PC-9 (cell line): ENCODE data around the gene PAPOLA. TPM values are rescaled to one million over a fixed set of nuclear protein-coding genes. Genes with fewer than 3 reads are reported as not detected.

ENCODE experiments used
- BruUV-seq: library from RNA; stranded (reverse); fragments of 400-500 nt; replicated peaks from 2 replicates; lab custom pipeline; 2021; lab: Mats Ljungman, UMichigan
- CTCF ChIA-PET: fragments of 300-600 bp; sonication (Branson Sonifier 250); formaldehyde crosslinking; loops from one replicate; lab custom pipeline; 2022; ENCODE audit warnings: antibody characterized with exemption; lab: Charles Lee
- POLR2A ChIA-PET: fragments of 300-600 bp; sonication (Branson Sonifier 250); formaldehyde crosslinking; loops from one replicate; lab custom pipeline; 2022; ENCODE audit warnings: antibody characterized with exemption; ENCODE audit not compliant: unreplicated experiment; lab: Charles Lee
- DNase-seq, 2 experiments: peaks; one replicate each; pipeline versions ENCODE4 v3.0.0 to v3.0.0-alpha.2; 2015 to 2022; ENCODE audit warnings: mixed read lengths in 1 of 2
- H2AFZ ChIP-seq: fragments of 200-600 bp; sonication (generic); 2 replicates; pipeline ENCODE4 v1.8.1; 2017; ENCODE audit warnings: antibody characterized with exemption
- H3F3A ChIP-seq: fragments of 200-600 bp; sonication (generic); 2 replicates; pipeline ENCODE4 v1.8.1; 2017; ENCODE audit warnings: antibody characterized with exemption, mild to moderate bottlenecking, low read depth; ENCODE audit not compliant: insufficient read depth
- H3K27ac ChIP-seq: fragments of 200-600 bp; sonication (generic); 2 replicates; pipeline ENCODE4 v1.6.1; 2016; ENCODE audit warnings: mixed run types
- H3K27me3 ChIP-seq: fragments of 200-600 bp; sonication (generic); 2 replicates; pipeline ENCODE4 v1.6.1; 2016; ENCODE audit warnings: low read depth, mixed run types; ENCODE audit not compliant: insufficient read depth
- H3K36me3 ChIP-seq: fragments of 200-600 bp; sonication (generic); 2 replicates; pipeline ENCODE4 v1.6.1; 2016; ENCODE audit warnings: low read depth, mixed run types
- H3K4me1 ChIP-seq: fragments of 200-600 bp; sonication (generic); replicated peaks from 2 replicates; pipeline ENCODE4 v1.6.1; 2016; ENCODE audit warnings: mixed run types; ENCODE audit not compliant: insufficient read depth
- H3K4me2 ChIP-seq: fragments of 200-600 bp; sonication (generic); 2 replicates; pipeline ENCODE4 v1.6.1; 2017; ENCODE audit warnings: mixed run types
- H3K4me3 ChIP-seq: fragments of 200-600 bp; sonication (generic); 2 replicates; pipeline ENCODE4 v1.6.1; 2016; ENCODE audit warnings: mixed run types
- H3K79me2 ChIP-seq: fragments of 200-600 bp; sonication (generic); 2 replicates; pipeline ENCODE4 v1.6.1; 2017; ENCODE audit warnings: low read depth, mixed run types
- H3K9me2 ChIP-seq: fragments of 200-600 bp; sonication (generic); 2 replicates; pipeline ENCODE4 v1.8.1; 2017; ENCODE audit warnings: mild to moderate bottlenecking; ENCODE audit not compliant: insufficient read depth
- H3K9me3 ChIP-seq: fragments of 200-600 bp; sonication (generic); 2 replicates; pipeline ENCODE4 v1.8.1; 2016; ENCODE audit warnings: low read depth; ENCODE audit not compliant: insufficient read depth
- H4K20me1 ChIP-seq: fragments of 200-600 bp; sonication (generic); 2 replicates; pipeline ENCODE4 v1.8.1; 2017; ENCODE audit not compliant: insufficient read depth
- CTCF ChIP-seq: fragments of 200-600 bp; sonication (generic); conservative IDR thresholded peaks from 2 replicates; pipeline ENCODE4 v1.6.1; 2017; ENCODE audit warnings: mixed run types, antibody characterized with exemption, mild to moderate bottlenecking, moderate library complexity
- EZH2 ChIP-seq: fragments of 200-600 bp; sonication (generic); IDR thresholded peaks from 2 replicates; pipeline ENCODE4 v1.8.0; 2017; ENCODE audit warnings: antibody characterized with exemption, low read depth
- intact Hi-C: fragments of 100-400 bp; cut with micrococcal nuclease; formaldehyde crosslinking; loops from one replicate; pipeline ENCODE4 v1.10.0; 2022; ENCODE audit not compliant: unreplicated experiment
- total RNA-seq: library from RNA; stranded (reverse); gene quantifications from 2 replicates; pipeline ENCODE4 v1.2.3, GENCODE V29; 2021

Gene PAPOLA
- total RNA-seq, 1 experiment from 2014 or later, result 68.4 TPM

- no peak overlapping the region for H3K27ac ChIP-seq
- no peaks in the 10 kb centered on the region for H3K4me1 ChIP-seq
- no peaks in the 10 kb centered on the region for H3K79me2 ChIP-seq
- CTCF ChIA-PET, result no interaction called here
- H3K27me3 ChIP-seq, result no peaks in the 10 kb centered on the region
- no peaks in the 10 kb centered on the region for H4K20me1 ChIP-seq
- TF ChIP-seq CTCF (no peak), EZH2 (no peak)
- no peaks in the 10 kb centered on the region; the same call in 1 of the 2 replicates for H3K9me3 ChIP-seq
- H3K9me2 ChIP-seq, result no peaks in the 10 kb centered on the region
- no peak overlapping the region for H2AFZ ChIP-seq
- no TSS peak for BruUV-seq
- H3K4me3 ChIP-seq, result no peak overlapping the region
- H3F3A ChIP-seq, result no peaks in the 10 kb centered on the region
- intact Hi-C loops, result no loop called here
- no peaks in the 10 kb centered on the region for H3K36me3 ChIP-seq
- POLR2A ChIA-PET, result no interaction called here
- no peak overlapping the region for H3K4me2 ChIP-seq
- no peak for DNase-seq
These were observed 71.4 kb downstream of the PAPOLA start for GRCh38 chr14:96573473-96574100.

- Histone ChIP-seq H3K36me3 (no peaks in the 10 kb centered on the region), H3K27me3 (no peaks in the 10 kb centered on the region), H3K4me2 (no peak overlapping the region), H3K9me3 (no peaks in the 10 kb centered on the region), H3K4me3 (no peak overlapping the region), H3F3A (no peaks in the 10 kb centered on the region), H3K27ac (no peak overlapping the region), H3K79me2 (no peaks in the 10 kb centered on the region), H3K9me2 (no peaks in the 10 kb centered on the region), H2AFZ (no peak overlapping the region), H3K4me1 (no peaks in the 10 kb centered on the region), H4K20me1 (no peaks in the 10 kb centered on the region)
- intact Hi-C loops, result no loop called here
- BruUV-seq, result no TSS peak
- TF ChIP-seq EZH2 (no peak), CTCF (no peak)
- ChIA-PET POLR2A (no interaction called here), CTCF (no interaction called here)
- no peak for DNase-seq
These were observed 72.0 kb downstream of the PAPOLA start for GRCh38 chr14:96574171-96574632.

GRCh38 chr14:96574633-96575632 lies 72.8 kb downstream of the PAPOLA start:
- intact Hi-C loops, result no loop called here
- no peak overlapping the region for H3K4me2 ChIP-seq
- no peaks in the 10 kb centered on the region for H3K36me3 ChIP-seq
- H4K20me1 ChIP-seq, result no peaks in the 10 kb centered on the region
- ChIA-PET CTCF (no interaction called here), POLR2A (no interaction called here)
- no peaks in the 10 kb centered on the region for H3K27me3 ChIP-seq
- H3K27ac ChIP-seq, result no peak overlapping the region
- DNase-seq, result no peak
- no peaks in the 10 kb centered on the region for H3K4me1 ChIP-seq
- H3F3A ChIP-seq, result no peaks in the 10 kb centered on the region
- no peak overlapping the region for H2AFZ ChIP-seq
- H3K9me3 ChIP-seq, result no peaks in the 10 kb centered on the region
- no peak overlapping the region for H3K4me3 ChIP-seq
- H3K79me2 ChIP-seq, result no peaks in the 10 kb centered on the region
- no TSS peak for BruUV-seq
- TF ChIP-seq CTCF (no peak), EZH2 (no peak)
- H3K9me2 ChIP-seq, result no peaks in the 10 kb centered on the region
